Endodermal cell (in vitro differentiated cells): ENCODE data around the gene EPN2. TPM values are rescaled to one million over a fixed set of nuclear protein-coding genes. Genes with fewer than 3 reads are reported as not detected.
A peak's percentile ranks its signal among the peaks of the same experiment; 100 is the strongest.

Source experiments
- DNase-seq: peaks from one replicate; pipeline ENCODE4 v3.0.0-alpha.2; 2017
- H3K27ac ChIP-seq: 2 replicates; pipeline ENCODE4 v1.5.1; 2013; ENCODE audit warnings: mild to moderate bottlenecking, low read depth, low read length, moderate library complexity
- H3K27me3 ChIP-seq: 2 replicates; pipeline ENCODE4 v1.6.1; 2013; ENCODE audit warnings: mild to moderate bottlenecking, low read length, moderate library complexity; ENCODE audit not compliant: insufficient read depth, control insufficient read depth, poor library complexity, severe bottlenecking
- H3K36me3 ChIP-seq: 2 replicates; pipeline ENCODE4 v1.7.0; 2013; ENCODE audit warnings: mild to moderate bottlenecking, low read length, moderate library complexity; ENCODE audit not compliant: control insufficient read depth, insufficient read depth
- H3K4me1 ChIP-seq: one replicate; pipeline ENCODE4 v1.7.0; 2013; ENCODE audit warnings: low read length; ENCODE audit not compliant: control insufficient read depth, insufficient read depth
- H3K4me3 ChIP-seq: 2 replicates; pipeline ENCODE4 v1.5.1; 2013; ENCODE audit warnings: mild to moderate bottlenecking, low read length, moderate library complexity
- H3K9ac ChIP-seq: 2 replicates; pipeline ENCODE4 v1.6.1; 2013; ENCODE audit warnings: mild to moderate bottlenecking, low read length, moderate library complexity; ENCODE audit not compliant: poor library complexity, severe bottlenecking; ENCODE audit errors: extremely low read depth
- H3K9me3 ChIP-seq: 2 replicates; pipeline ENCODE4 v1.6.1; 2013; ENCODE audit warnings: mild to moderate bottlenecking, low read length, moderate library complexity; ENCODE audit not compliant: control insufficient read depth
- H3K27ac Mint-ChIP-seq: 2 replicates; pipeline ENCODE4 v1.8.0; 2020; ENCODE audit warnings: mixed read lengths
- H3K27me3 Mint-ChIP-seq: 2 replicates; pipeline ENCODE4 v1.8.0; 2021; ENCODE audit warnings: mild to moderate bottlenecking, mixed read lengths; ENCODE audit not compliant: insufficient read depth
- H3K36me3 Mint-ChIP-seq: 2 replicates; pipeline ENCODE4 v1.8.0; 2020; ENCODE audit warnings: low read depth, mixed read lengths
- H3K4me1 Mint-ChIP-seq: 2 replicates; pipeline ENCODE4 v1.8.0; 2020; ENCODE audit warnings: mixed read lengths
- H3K4me3 Mint-ChIP-seq: 2 replicates; pipeline ENCODE4 v1.8.0; 2020; ENCODE audit warnings: mild to moderate bottlenecking, moderate library complexity, mixed read lengths
- H3K9me3 Mint-ChIP-seq: 2 replicates; pipeline ENCODE4 v1.8.0; 2020; ENCODE audit warnings: mild to moderate bottlenecking, mixed read lengths
- CTCF ChIP-seq: fragments of 200-600 bp; sonication (generic); conservative IDR thresholded peaks from 2 replicates; pipeline ENCODE4 v1.5.0; 2021; ENCODE audit warnings: antibody characterized with exemption, mild to moderate bottlenecking
- WGBS, 2 experiments: methylation state at CpG; one replicate each; pipeline versions ENCODE4 v1.1.5 to v1.1.7; 2013; ENCODE audit warnings: missing lambda C conversion rate in 2 of 2, mixed read lengths in 1 of 2; ENCODE audit not compliant: insufficient coverage in 1 of 2, insufficient read length in 1 of 2; 5-methylcytosine and 5-hydroxymethylcytosine counted together
- total RNA-seq, 2 donors: library from RNA; stranded (reverse); fragmentation: NEBNext Ultra II Directional in 1 of 2; extraction: Animal tissue kit (Norgen Biotek cat#: 25700) in 1 of 2; gene quantifications; 2 replicates in 1 of 2; 3 replicates in 1 of 2; pipeline ENCODE4 v1.2.1, GENCODE V29; 2021

EPN2 gene
- total RNA-seq, 2 donors from 2014 or later: 46.0 to 50.9 TPM

- Histone ChIP-seq H3K9me3 (no peaks in the 10 kb centered on the region), H3K4me1 (no peaks in the 10 kb centered on the region), H3K27ac (no peak overlapping the region), H3K36me3 (peaks cover 9% of the 10 kb centered on the region), H3K9ac (no peak overlapping the region), H3K27me3 (no peaks in the 10 kb centered on the region), H3K4me3 (no peak overlapping the region)
- Mint-ChIP-seq H3K27ac (no peak overlapping the region), H3K9me3 (no peaks in the 10 kb centered on the region), H3K36me3 (peaks cover 12% of the 10 kb centered on the region), H3K27me3 (no peaks in the 10 kb centered on the region), H3K4me1 (peaks cover 5% of the 10 kb centered on the region), H3K4me3 (no peak overlapping the region)
- peak; percentile 67 for DNase-seq
- no peak for TF ChIP-seq CTCF
- 93% methylated on average over 3 to 8 of the region's 8 CpGs for WGBS, 2 experiments
Observed at GRCh38 chr17:19372866-19373504, 135.8 kb downstream of the EPN2 start.

- Histone ChIP-seq H3K27me3 (no peaks in the 10 kb centered on the region), H3K4me1 (no peaks in the 10 kb centered on the region), H3K27ac (no peak overlapping the region), H3K4me3 (no peak overlapping the region), H3K36me3 (peaks cover 10% of the 10 kb centered on the region), H3K9me3 (no peaks in the 10 kb centered on the region), H3K9ac (no peak overlapping the region)
- Mint-ChIP-seq H3K36me3 (peaks cover 12% of the 10 kb centered on the region), H3K4me3 (no peak overlapping the region), H3K9me3 (no peaks in the 10 kb centered on the region), H3K27me3 (no peaks in the 10 kb centered on the region), H3K4me1 (peaks cover 8% of the 10 kb centered on the region), H3K27ac (no peak overlapping the region)
- DNase-seq: peak; percentile 36
- 92 to 98% methylated on average over 4 to 5 of the region's 5 CpGs for WGBS, 2 experiments
- no peak for TF ChIP-seq CTCF
Observed at GRCh38 chr17:19374136-19374535, 137.0 kb downstream of the EPN2 start.

GRCh38 chr17:19375732-19376131 is 138.6 kb downstream of the EPN2 start:
- H3K9me3 ChIP-seq: no peaks in the 10 kb centered on the region
- Mint-ChIP-seq H3K4me1 (peaks cover 20% of the 10 kb centered on the region), H3K27ac (no peak overlapping the region)

More at GRCh38 chr17:19375732-19376131, 138.6 kb downstream of the EPN2 start:
- Mint-ChIP-seq H3K27me3 (no peaks in the 10 kb centered on the region), H3K36me3 (peaks cover 23% of the 10 kb centered on the region), H3K9me3 (no peaks in the 10 kb centered on the region), H3K4me3 (no peak overlapping the region)
- Histone ChIP-seq H3K9ac (no peak overlapping the region), H3K27ac (no peak overlapping the region), H3K4me3 (no peak overlapping the region), H3K27me3 (no peaks in the 10 kb centered on the region), H3K4me1 (peaks cover 4% of the 10 kb centered on the region), H3K36me3 (peaks cover 26% of the 10 kb centered on the region)
- TF ChIP-seq CTCF: no peak
- WGBS, 2 experiments: 85 to 100% methylated on average over 1 of the region's 1 CpG
- DNase-seq: no peak
